HEK293T (cell line): ENCODE measurements around the gene THSD7B.

Source experiments
- ARNT ChIP-seq: fragments of 450-650 bp; IDR thresholded peaks from 2 replicates; pipeline ENCODE4 v1.6.1; 2017; ENCODE audit warnings: mild to moderate bottlenecking
- BHLHE40 ChIP-seq: fragments of 450-650 bp; IDR thresholded peaks from 2 replicates; pipeline ENCODE4 v1.6.1; 2016; ENCODE audit warnings: mild to moderate bottlenecking, moderate library complexity, borderline replicate concordance
- CTBP1 ChIP-seq: fragments of 450-650 bp; IDR thresholded peaks from 2 replicates; pipeline ENCODE4 v1.6.1; 2016; ENCODE audit warnings: borderline replicate concordance
- ELF4 ChIP-seq: fragments of 450-650 bp; IDR thresholded peaks from 2 replicates; pipeline ENCODE4 v1.6.1; 2017; ENCODE audit warnings: antibody characterized with exemption
- FOXA1 ChIP-seq: fragments of 450-650 bp; IDR thresholded peaks from 2 replicates; pipeline ENCODE4 v1.6.1; 2016; ENCODE audit warnings: mild to moderate bottlenecking
- FOXK2 ChIP-seq: fragments of 450-650 bp; IDR thresholded peaks from 2 replicates; pipeline ENCODE4 v1.6.1; 2016; ENCODE audit warnings: mild to moderate bottlenecking
- FOXM1 ChIP-seq: fragments of 450-650 bp; IDR thresholded peaks from 2 replicates; pipeline ENCODE4 v1.6.1; 2017; ENCODE audit warnings: mild to moderate bottlenecking, borderline replicate concordance
- HDGF ChIP-seq: fragments of 450-650 bp; IDR thresholded peaks from 2 replicates; pipeline ENCODE4 v1.6.1; 2017; ENCODE audit warnings: antibody characterized with exemption, borderline replicate concordance
- L3MBTL2 ChIP-seq: fragments of 450-650 bp; conservative IDR thresholded peaks from 2 replicates; pipeline ENCODE4 v1.6.1; 2016; ENCODE audit warnings: mild to moderate bottlenecking
- NFRKB ChIP-seq: fragments of 450-650 bp; IDR thresholded peaks from 2 replicates; pipeline ENCODE4 v1.6.1; 2016; ENCODE audit warnings: mild to moderate bottlenecking, moderate library complexity
- SP1 ChIP-seq: fragments of 450-650 bp; IDR thresholded peaks from 2 replicates; pipeline ENCODE4 v1.6.1; 2017
- SUZ12 ChIP-seq: fragments of 450-650 bp; IDR thresholded peaks from 2 replicates; pipeline ENCODE4 v1.6.1; 2016; ENCODE audit warnings: mild to moderate bottlenecking
- ZNF384 ChIP-seq: fragments of 450-650 bp; IDR thresholded peaks from 2 replicates; pipeline ENCODE4 v1.6.1; 2016
- TF ChIP-seq, protein P1 (sequence below): fragments of 450-650 bp; IDR thresholded peaks from 2 replicates; pipeline ENCODE4 v1.6.1; 2016

DNA sequence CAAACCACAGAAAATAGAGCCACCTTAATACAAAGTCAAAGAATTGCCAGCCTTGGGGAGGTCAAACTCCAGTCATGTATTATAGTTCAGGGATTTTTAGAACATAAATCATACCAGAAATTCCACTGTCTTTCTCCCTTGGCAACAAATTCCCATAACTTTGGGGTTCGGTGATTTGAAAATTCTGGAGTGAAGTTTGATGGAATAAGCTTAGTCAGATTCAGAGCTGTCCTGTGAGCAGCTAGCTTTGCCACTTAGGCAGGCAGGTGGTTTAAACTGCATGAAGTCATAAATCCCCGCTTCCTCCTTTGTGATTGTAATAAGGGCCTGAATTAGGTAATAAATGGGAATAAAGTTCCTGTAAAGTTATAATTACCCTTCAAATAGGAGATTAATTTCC is 741.9 kb downstream of the THSD7B start:
- TF ChIP-seq SP1 (no peak), BHLHE40 (no peak), ZNF384 (no peak), SUZ12 (no peak), HDGF (no peak), FOXM1 (no peak), ARNT (no peak), NFRKB (no peak), FOXA1 (no peak), FOXK2 (no peak), L3MBTL2 (no peak), ELF4 (no peak), CTBP1 (no peak)
- TF ChIP-seq, protein P1, sequence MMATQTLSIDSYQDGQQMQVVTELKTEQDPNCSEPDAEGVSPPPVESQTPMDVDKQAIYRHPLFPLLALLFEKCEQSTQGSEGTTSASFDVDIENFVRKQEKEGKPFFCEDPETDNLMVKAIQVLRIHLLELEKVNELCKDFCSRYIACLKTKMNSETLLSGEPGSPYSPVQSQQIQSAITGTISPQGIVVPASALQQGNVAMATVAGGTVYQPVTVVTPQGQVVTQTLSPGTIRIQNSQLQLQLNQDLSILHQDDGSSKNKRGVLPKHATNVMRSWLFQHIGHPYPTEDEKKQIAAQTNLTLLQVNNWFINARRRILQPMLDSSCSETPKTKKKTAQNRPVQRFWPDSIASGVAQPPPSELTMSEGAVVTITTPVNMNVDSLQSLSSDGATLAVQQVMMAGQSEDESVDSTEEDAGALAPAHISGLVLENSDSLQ: no peak
